Heart left ventricle (tissue), 13 donors: Measurements from ENCODE around the gene LTB.

ENCODE experiments used
- POLR2A ChIP-seq, 2 donors: fragments of 450-650 bp; IDR thresholded peaks; one replicate each; pipeline ENCODE4 v1.6.1; 2017; ENCODE audit warnings: antibody characterized with exemption in 2 of 2, mild to moderate bottlenecking in 2 of 2, moderate library complexity in 2 of 2
- TF ChIP-seq, protein P1 (sequence below), 12 donors: fragments of 200-600 bp; sonication (generic) in 4 of 12; IDR thresholded peaks; one replicate each; pipeline versions ENCODE4 v1.5.0 to v1.8.0; 2018 to 2022; ENCODE audit warnings: antibody characterized with exemption in 12 of 12, mild to moderate bottlenecking in 5 of 12
- donor health status: ischemic (EF 13 %, LVEDD 7.1; RV severe dilation, severe dysfunction).
- donor health status: DM: no; HTN: yes; CAD: no.
- donor health status: DM: no; HTN: no; CAD: no.
- donor health status: ischemic (EF 25% LVEDD 6.9; RV normal size, moderate dysfunction).
- donor health status: ischemic (EF 25% LVEDD 5.7; RV mildly dilated, moderate dysfunction).
- donor health status: ischemic (EF 35%, LVEDD 5.7; RV mildly dilated, moderate dysfunction).
- donor health status: nonischemic (EF 11% LVEDD 7.7; RV severe dilation, severe dysfunction).
- donor health status: DM: yes; HTN: yes; CAD: no.
- donor health status: PGD.
- donor health status: ischemic (EF 29% LVEDD 5.4; RV normal size, mild dysfunction).
- donor health status: nonischemic (EF 23%, LVEDD 6.1; RV moderate dilation, normal function).

DNA sequence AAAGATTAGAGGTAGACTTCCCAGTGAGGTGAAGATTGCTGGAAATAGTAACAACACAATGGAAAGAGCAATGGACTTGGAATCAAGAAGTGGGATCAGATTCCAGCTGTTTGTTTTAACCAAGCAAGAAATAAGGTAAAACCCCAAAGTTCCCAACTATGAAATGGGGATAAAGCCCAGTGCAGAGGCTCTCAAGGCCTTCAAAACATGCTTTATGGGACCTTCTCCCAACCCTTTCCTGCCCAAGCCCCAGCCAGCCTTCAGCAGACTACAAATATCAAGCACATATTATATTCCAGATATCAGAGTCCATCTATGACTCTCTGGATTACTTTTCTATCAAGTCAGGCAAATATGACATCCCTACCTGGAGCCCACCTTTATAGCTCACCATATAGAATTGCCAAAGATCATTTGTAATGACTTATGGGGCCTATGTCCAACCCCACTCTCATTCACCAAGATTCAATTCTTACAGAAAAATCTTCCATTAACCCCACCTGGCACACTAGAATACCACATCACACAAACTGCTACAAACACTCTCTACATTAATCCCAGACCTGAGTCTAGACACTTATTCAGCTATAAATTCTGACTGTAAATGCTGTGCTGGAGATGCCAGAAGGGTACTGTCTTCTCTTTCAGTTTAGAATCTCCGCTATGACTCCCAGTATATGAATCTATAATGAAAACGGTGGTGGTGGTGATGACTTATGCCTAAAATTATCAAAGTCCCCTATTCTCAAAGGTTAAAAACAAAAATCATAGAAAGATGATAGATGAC lies 46.5 kb downstream of the LTB start:
- TF ChIP-seq, protein P1, sequence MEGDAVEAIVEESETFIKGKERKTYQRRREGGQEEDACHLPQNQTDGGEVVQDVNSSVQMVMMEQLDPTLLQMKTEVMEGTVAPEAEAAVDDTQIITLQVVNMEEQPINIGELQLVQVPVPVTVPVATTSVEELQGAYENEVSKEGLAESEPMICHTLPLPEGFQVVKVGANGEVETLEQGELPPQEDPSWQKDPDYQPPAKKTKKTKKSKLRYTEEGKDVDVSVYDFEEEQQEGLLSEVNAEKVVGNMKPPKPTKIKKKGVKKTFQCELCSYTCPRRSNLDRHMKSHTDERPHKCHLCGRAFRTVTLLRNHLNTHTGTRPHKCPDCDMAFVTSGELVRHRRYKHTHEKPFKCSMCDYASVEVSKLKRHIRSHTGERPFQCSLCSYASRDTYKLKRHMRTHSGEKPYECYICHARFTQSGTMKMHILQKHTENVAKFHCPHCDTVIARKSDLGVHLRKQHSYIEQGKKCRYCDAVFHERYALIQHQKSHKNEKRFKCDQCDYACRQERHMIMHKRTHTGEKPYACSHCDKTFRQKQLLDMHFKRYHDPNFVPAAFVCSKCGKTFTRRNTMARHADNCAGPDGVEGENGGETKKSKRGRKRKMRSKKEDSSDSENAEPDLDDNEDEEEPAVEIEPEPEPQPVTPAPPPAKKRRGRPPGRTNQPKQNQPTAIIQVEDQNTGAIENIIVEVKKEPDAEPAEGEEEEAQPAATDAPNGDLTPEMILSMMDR (IDR thresholded peaks at IDR 0.05): no peak
- no peak for TF ChIP-seq POLR2A (IDR thresholded peaks at IDR 0.05)
